ENCODE measurements around the gene ADAM11. TPM values are rescaled to one million over a fixed set of nuclear protein-coding genes. Genes with fewer than 3 reads are reported as not detected.
A peak's percentile ranks its signal among the peaks of the same experiment; 100 is the strongest.

ADAM11 gene
- total and polyA plus RNA-seq, 7 donors = under 0.01 to 3.3 (median 2.5) TPM; not detected in 1

DNA sequence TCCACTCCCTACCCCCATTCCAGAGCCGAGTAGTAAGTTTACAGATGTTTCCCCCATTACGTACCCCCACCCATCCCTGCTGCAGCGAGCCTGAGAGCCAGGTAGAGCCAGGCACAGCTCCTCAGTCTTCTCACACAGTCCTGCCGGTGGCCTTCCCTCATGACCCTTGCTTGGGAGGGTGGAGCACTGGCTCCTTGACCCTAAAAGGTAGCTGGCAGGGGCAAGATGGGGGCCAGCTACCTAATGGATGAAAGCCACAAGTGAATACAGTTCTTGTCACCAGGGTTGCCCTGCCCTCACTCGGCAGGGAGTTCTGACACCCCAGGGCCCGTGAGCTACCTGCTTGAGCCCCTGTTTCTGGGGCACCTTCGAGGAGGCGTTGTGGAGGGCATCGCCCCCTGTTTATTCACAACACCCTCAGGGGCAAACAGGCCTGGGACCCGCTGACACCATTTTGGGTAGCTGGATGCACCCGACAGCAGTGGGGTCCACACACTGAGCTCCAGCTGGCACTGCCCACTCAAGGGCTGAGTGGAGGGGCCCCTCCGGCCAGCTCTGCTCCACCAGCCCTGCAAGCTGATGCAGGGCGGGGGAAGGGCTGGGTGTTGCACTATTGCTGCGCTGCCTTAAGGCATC is 22.2 kb downstream of the ADAM11 start:
- no peak for TF ChIP-seq POLR2A (IDR thresholded peaks at IDR 0.05)
- TF ChIP-seq, protein P1, sequence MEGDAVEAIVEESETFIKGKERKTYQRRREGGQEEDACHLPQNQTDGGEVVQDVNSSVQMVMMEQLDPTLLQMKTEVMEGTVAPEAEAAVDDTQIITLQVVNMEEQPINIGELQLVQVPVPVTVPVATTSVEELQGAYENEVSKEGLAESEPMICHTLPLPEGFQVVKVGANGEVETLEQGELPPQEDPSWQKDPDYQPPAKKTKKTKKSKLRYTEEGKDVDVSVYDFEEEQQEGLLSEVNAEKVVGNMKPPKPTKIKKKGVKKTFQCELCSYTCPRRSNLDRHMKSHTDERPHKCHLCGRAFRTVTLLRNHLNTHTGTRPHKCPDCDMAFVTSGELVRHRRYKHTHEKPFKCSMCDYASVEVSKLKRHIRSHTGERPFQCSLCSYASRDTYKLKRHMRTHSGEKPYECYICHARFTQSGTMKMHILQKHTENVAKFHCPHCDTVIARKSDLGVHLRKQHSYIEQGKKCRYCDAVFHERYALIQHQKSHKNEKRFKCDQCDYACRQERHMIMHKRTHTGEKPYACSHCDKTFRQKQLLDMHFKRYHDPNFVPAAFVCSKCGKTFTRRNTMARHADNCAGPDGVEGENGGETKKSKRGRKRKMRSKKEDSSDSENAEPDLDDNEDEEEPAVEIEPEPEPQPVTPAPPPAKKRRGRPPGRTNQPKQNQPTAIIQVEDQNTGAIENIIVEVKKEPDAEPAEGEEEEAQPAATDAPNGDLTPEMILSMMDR (IDR thresholded peaks at IDR 0.05) = no peak
- no peak for TF ChIP-seq POLR2AphosphoS5 (IDR thresholded peaks at IDR 0.05)
- no peak for TF ChIP-seq EP300 (IDR thresholded peaks at IDR 0.05)
- no peak overlapping the region for H3K4me3 ChIP-seq
- intact Hi-C loops (cut with DNase I) = no loop called here
- H3K27ac ChIP-seq = peak overlapping the region in 3 of 4 donors; percentile 78 to 88 (median 84)
- 87 to 91% methylated on average over 14 of the region's 14 CpGs for WGBS, 2 donors
- H3K27me3 ChIP-seq = no peaks in the 10 kb centered on the region
- H3K4me1 ChIP-seq = peaks cover 0 to 73% (median 57%) of the 10 kb centered on the region in 4 donors
- no peaks in the 10 kb centered on the region for H3K36me3 ChIP-seq
- H3K9me3 ChIP-seq = no peaks in the 10 kb centered on the region
- no peak for DNase-seq

DNA sequence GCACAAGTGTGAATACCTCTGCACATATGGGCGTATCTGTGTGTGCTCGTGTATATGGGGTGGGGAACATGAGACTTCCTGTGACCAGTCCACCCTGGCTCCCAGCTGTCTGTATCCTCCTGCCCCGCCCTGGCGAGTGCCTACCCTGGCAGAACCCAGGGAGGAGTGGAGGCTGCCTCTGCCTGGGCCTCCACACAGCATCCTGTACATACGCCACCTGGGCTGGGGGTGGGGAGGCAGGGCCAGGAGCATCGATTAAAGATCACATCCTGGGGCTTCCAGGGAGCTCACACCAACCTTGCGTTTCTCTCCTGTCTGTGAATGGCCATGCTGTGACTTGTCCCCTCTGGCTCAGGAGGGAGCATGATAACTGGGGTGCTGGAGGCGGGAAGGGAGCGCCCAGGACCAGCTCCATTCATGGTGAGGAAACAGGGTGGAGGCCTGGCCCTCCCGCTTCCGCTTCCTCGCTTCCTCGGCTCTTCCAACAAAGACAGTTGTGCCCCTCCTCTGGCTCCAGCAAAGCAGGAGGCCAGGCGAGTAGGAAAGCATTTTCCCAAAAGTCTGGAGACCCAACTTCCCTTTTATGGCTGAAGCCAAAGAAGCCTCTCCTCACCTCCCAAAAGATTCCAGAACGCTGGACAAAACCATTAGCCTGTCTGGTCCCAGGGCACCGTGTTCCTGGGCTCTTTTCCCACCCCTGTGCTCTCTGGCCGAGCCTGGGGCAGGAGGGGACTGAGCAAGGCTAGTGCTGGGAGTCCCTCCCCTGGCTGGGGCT is 22.9 kb downstream of the ADAM11 start:
- H3K4me3 ChIP-seq = peak overlapping the region in 1 of 4 donors; percentile 3
- H3K36me3 ChIP-seq = no peaks in the 10 kb centered on the region
- WGBS, 2 donors = 66 to 67% methylated on average over 17 of the region's 17 CpGs
- TF ChIP-seq POLR2A (IDR thresholded peaks at IDR 0.05) (no peak), POLR2AphosphoS5 (IDR thresholded peaks at IDR 0.05) (peak in 3 of 4 donors; percentile 22 to 39 (median 31)), EP300 (IDR thresholded peaks at IDR 0.05) (no peak)
- TF ChIP-seq, protein P1 (IDR thresholded peaks at IDR 0.05) = no peak
- no peaks in the 10 kb centered on the region for H3K9me3 ChIP-seq
- no peak for DNase-seq
- peak overlapping the region; percentile 44 to 88 (median 81) for H3K27ac ChIP-seq
- H3K4me1 ChIP-seq = peaks cover 0 to 73% (median 56%) of the 10 kb centered on the region in 4 donors
- intact Hi-C loops (cut with DNase I) = no loop called here
- no peaks in the 10 kb centered on the region for H3K27me3 ChIP-seq

DNA sequence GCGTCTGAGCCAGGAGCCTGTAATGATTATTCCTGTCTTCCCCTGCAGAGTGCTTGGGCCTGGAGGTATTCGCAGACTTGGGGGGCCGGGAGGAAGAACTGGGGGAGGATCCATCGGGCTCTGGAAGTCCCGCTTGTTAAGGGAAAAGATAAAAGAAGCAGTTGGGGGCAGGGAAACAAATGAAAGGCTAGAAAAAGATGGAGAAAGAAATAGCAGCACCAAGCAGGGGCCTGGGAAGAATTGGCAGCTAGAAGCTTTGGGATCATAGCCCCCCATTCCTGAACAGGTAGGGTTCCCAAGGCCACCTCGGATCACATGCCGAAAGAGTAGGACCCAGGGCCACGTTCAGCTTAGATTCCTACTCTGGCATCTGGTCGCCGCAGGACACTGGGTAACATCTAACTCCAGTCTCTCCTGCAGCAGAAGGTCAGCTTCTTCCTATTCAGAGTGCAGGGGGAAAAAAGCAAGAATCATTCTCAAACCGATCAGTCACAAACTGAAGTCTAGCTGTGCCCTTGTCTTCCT is 23.6 kb downstream of the ADAM11 start:
- Histone ChIP-seq H3K9me3 (no peaks in the 10 kb centered on the region), H3K4me1 (peaks cover 0 to 73% (median 59%) of the 10 kb centered on the region in 4 donors), H3K27me3 (no peaks in the 10 kb centered on the region), H3K36me3 (no peaks in the 10 kb centered on the region), H3K4me3 (peak overlapping the region in 1 of 4 donors; percentile 3), H3K27ac (peak overlapping the region; percentile 44 to 88 (median 81))
- TF ChIP-seq, protein P1 (IDR thresholded peaks at IDR 0.05) = no peak
- TF ChIP-seq POLR2AphosphoS5 (IDR thresholded peaks at IDR 0.05) = no peak
- no peak for TF ChIP-seq POLR2A (IDR thresholded peaks at IDR 0.05)
- TF ChIP-seq EP300 (IDR thresholded peaks at IDR 0.05) = no peak
- WGBS, 2 donors = 66 to 79% methylated on average over 11 of the region's 11 CpGs
- DNase-seq = no peak
- intact Hi-C loops (cut with DNase I) = no loop called here

GRCh38 chr17:44785921-44786320 is 27.1 kb downstream of the ADAM11 start:
- intact Hi-C loops (cut with DNase I) = no loop called here
- H3K36me3 ChIP-seq = no peaks in the 10 kb centered on the region
- no peak overlapping the region for H3K4me3 ChIP-seq
- no peaks in the 10 kb centered on the region for H3K9me3 ChIP-seq
- DNase-seq = no peak
- H3K27me3 ChIP-seq = no peaks in the 10 kb centered on the region
- WGBS, 2 donors = 88 to 89% methylated on average over 7 of the region's 7 CpGs
- peak overlapping the region in 3 of 4 donors; percentile 73 to 81 (median 74) for H3K27ac ChIP-seq
- TF ChIP-seq EP300 (IDR thresholded peaks at IDR 0.05) = no peak
- TF ChIP-seq POLR2A (IDR thresholded peaks at IDR 0.05) = no peak
- TF ChIP-seq, protein P1 (IDR thresholded peaks at IDR 0.05) = no peak
- no peak for TF ChIP-seq POLR2AphosphoS5 (IDR thresholded peaks at IDR 0.05)
- peaks cover 0 to 55% (median 49%) of the 10 kb centered on the region in 4 donors for H3K4me1 ChIP-seq
